Mesothelial cell of epicardium (in vitro differentiated cells): Measurements from ENCODE around the gene CPNE1. TPM values are rescaled to one million over a fixed set of nuclear protein-coding genes. Genes with fewer than 3 reads are reported as not detected.

Experiments
- DNase-seq, 2 experiments: peaks; one replicate each; pipeline ENCODE4 v3.0.0; 2021; ENCODE audit warnings: low spot score in 2 of 2; ENCODE audit not compliant: unreplicated experiment in 2 of 2
- H3K27ac Mint-ChIP-seq: 2 replicates; pipeline ENCODE4 v1.8.0; 2021; ENCODE audit warnings: mixed read lengths
- H3K27me3 Mint-ChIP-seq: 2 replicates; pipeline ENCODE4 v1.8.0; 2021; ENCODE audit warnings: low read depth, mixed read lengths
- H3K36me3 Mint-ChIP-seq: 2 replicates; pipeline ENCODE4 v1.8.0; 2021; ENCODE audit warnings: mixed read lengths
- H3K4me1 Mint-ChIP-seq: 2 replicates; pipeline ENCODE4 v1.8.0; 2021; ENCODE audit warnings: mixed read lengths
- H3K4me3 Mint-ChIP-seq: 2 replicates; pipeline ENCODE4 v1.8.0; 2021; ENCODE audit warnings: mild to moderate bottlenecking, moderate library complexity, mixed read lengths
- H3K9me3 Mint-ChIP-seq: 2 replicates; pipeline ENCODE4 v1.8.0; 2021; ENCODE audit warnings: mixed read lengths
- total RNA-seq: library from RNA; stranded (reverse); gene quantifications from 3 replicates; pipeline ENCODE4 v1.2.1, GENCODE V29; 2021
- TF ChIP-seq, protein P1 (sequence below): fragments of 200-600 bp; sonication (generic); IDR thresholded peaks from one replicate; pipeline ENCODE4 v1.5.0; 2021; ENCODE audit warnings: antibody characterized with exemption; ENCODE audit not compliant: unreplicated experiment

CPNE1 gene
- total RNA-seq, 1 donor from 2014 or later, result 246 TPM

DNA sequence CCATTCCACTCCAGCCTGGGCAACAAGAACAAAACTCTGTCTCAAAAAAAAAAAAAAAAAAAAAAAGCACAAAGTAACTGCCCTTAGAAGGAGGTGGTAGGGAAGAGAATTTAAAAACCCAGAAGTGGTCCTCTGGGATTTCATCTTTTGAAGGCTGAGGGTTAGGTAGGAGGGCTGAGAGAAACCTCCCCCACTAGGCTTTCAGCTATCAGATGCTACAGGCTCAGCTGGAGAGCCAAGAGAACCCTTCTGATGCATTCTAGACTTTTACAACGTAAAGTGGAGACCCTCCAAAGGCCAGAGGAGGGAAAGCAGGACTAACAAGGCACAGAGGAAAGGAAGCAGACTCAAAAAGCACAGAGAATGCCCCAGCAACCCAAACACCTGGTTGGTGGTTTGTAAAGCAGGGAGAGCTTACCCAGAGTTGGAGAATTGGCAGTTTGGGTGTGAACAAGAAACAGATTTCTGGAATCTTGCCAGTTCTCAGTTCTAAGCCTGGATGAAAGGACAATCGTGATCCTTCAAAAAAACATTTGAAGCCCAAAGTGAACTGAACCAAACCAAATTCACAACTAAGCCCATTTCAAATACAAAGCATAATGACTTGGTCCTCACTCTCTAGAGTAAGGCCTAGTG, 72.2 kb downstream of the CPNE1 start:
- DNase-seq, result no peak
- H3K27me3 Mint-ChIP-seq, result peaks cover 14% of the 10 kb centered on the region
- H3K9me3 Mint-ChIP-seq, result no peaks in the 10 kb centered on the region
- no peak overlapping the region for H3K4me3 Mint-ChIP-seq
- no peaks in the 10 kb centered on the region for H3K4me1 Mint-ChIP-seq
- no peak overlapping the region for H3K27ac Mint-ChIP-seq
- no peaks in the 10 kb centered on the region for H3K36me3 Mint-ChIP-seq
- TF ChIP-seq, protein P1, sequence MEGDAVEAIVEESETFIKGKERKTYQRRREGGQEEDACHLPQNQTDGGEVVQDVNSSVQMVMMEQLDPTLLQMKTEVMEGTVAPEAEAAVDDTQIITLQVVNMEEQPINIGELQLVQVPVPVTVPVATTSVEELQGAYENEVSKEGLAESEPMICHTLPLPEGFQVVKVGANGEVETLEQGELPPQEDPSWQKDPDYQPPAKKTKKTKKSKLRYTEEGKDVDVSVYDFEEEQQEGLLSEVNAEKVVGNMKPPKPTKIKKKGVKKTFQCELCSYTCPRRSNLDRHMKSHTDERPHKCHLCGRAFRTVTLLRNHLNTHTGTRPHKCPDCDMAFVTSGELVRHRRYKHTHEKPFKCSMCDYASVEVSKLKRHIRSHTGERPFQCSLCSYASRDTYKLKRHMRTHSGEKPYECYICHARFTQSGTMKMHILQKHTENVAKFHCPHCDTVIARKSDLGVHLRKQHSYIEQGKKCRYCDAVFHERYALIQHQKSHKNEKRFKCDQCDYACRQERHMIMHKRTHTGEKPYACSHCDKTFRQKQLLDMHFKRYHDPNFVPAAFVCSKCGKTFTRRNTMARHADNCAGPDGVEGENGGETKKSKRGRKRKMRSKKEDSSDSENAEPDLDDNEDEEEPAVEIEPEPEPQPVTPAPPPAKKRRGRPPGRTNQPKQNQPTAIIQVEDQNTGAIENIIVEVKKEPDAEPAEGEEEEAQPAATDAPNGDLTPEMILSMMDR, result no peak

DNA sequence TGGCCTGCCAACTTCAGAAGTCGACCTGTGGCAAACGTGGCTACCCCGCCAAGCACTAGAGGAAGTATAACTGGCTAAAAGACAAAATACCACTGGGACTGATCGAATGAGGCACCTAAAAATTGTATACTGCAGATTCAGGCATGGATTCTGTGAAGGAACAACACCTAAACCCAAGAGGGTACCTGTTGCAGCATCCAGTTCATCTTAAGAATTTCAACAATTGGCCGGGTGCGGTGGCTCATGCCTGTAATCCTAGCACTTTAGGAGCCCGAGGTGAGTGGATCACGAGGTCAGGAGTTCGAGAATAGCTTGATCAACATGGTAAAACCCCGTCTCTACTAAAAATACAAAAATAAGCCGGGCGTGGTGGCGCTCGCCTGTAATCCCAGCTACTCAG, 76.3 kb downstream of the CPNE1 start:
- Mint-ChIP-seq H3K36me3 (no peaks in the 10 kb centered on the region), H3K9me3 (no peaks in the 10 kb centered on the region), H3K4me1 (no peaks in the 10 kb centered on the region), H3K4me3 (no peak overlapping the region), H3K27ac (no peak overlapping the region), H3K27me3 (no peaks in the 10 kb centered on the region)
- DNase-seq, result no peak
- TF ChIP-seq, protein P1, result no peak

DNA sequence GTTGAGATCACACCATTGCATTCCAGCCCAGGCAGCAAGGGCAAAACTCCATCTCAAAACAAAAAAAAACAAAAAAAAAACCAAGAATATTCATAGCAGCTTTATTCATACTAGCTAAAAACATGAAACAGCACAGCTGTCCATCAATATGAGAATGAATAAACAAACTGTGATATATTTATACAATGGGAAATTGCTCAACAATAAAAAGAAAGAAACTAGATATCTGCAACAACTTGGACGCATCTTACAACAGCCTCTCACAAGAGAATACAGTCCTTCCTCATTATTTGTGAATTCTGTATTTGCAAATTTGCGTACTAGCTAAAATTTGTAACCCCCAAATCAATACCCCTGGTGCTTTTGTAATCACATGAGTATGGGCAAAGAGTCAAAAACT, 77.3 kb downstream of the CPNE1 start:
- Mint-ChIP-seq H3K4me1 (no peaks in the 10 kb centered on the region), H3K27ac (no peak overlapping the region), H3K9me3 (no peaks in the 10 kb centered on the region), H3K36me3 (no peaks in the 10 kb centered on the region), H3K4me3 (no peak overlapping the region), H3K27me3 (no peaks in the 10 kb centered on the region)
- TF ChIP-seq, protein P1, result no peak
- DNase-seq, result no peak

DNA sequence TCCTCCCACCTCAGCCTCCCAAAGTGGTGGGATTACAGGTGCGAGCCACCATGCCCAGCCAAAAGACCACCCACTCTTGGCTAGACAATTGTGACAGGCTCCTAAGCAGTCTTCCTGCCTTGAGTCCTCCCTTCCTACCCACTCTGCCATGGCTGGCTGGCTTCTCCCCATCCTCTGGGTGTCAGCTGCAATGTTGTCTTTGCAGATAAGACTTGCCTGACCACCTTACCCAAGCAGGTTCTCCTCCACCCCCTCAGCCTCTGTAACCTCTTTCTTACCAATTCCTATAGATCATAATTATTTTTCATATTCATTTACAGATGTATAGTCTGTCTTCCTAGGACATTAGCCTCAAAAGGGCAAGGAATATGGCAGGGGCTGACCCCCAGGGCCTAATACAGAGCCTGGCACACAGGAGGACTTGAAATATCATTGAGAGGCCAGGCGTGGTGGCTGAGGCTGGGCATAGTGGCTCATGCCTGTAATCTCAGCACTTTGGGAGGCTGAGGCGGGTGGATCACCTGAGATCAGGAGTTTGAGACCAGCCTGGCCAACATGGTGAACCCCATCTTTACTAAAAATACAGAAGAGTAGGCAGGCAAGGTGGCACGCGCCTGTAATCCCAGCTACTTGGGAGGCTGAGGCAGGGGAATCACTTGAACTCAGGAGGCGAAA, 77.8 kb downstream of the CPNE1 start:
- Mint-ChIP-seq H3K4me3 (no peak overlapping the region), H3K36me3 (no peaks in the 10 kb centered on the region), H3K27ac (no peak overlapping the region), H3K9me3 (no peaks in the 10 kb centered on the region), H3K27me3 (no peaks in the 10 kb centered on the region), H3K4me1 (no peaks in the 10 kb centered on the region)
- DNase-seq, result no peak
- TF ChIP-seq, protein P1, result no peak

DNA sequence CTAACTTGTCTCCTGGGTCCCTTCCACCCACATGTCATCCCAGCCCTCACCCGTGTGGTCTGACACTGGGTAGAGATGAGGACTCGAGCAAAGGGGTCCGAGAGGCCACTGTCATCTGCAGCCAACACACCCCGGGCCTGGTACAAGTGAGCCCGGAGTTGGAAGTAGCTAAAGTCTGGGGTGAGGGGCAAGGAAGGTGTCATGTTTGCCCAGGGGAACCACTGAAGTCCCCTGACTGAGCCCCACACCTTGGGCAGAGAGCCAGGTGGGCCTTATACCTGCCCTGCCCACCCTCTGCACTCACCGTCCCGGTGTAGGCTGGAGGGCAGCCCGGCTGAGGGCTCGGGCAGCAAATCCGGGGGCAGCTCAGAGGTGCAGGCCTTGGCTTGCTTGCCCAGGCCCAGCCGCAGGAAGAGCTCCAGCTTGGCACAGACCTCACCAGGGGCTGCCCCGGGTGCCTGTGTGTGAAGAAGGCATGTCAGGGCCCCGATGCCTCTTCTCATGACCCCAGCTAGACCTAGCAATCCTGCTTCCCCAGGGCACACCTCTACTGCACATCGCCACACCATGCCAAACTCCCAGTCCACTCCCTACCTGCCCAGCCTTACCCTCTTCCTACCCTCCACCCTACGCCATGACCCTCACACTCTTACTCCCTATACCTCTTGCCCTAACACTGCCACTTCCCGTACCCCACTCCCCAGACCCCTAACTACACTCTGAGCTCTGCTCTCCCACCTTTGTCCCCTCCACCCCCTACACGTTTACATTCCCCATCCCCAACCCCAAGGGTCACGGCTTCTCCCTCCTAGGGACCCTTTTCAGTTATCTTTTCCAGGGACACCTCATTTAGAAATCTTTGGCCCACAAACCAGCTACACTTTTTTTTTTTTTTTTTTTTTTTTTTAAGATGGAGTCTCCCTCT, 80.8 kb downstream of the CPNE1 start:
- Mint-ChIP-seq H3K27ac (no peak overlapping the region), H3K4me3 (no peak overlapping the region)
- TF ChIP-seq, protein P1, result no peak

More for the DNA sequence above, 80.8 kb downstream of the CPNE1 start:
- Mint-ChIP-seq H3K4me1 (no peaks in the 10 kb centered on the region), H3K36me3 (no peaks in the 10 kb centered on the region), H3K27me3 (no peaks in the 10 kb centered on the region), H3K9me3 (peaks cover 6% of the 10 kb centered on the region)
- no peak for DNase-seq
